Measurements from ENCODE around the gene TNFSF12. TPM values are rescaled to one million over a fixed set of nuclear protein-coding genes. Genes with fewer than 3 reads are reported as not detected.

Gene TNFSF12
- total and polyA plus RNA-seq, 3 donors from 2014 or later = 17.0 to 21.5 (median 20.6) TPM

- no peaks in the 10 kb centered on the region for H3K36me3 ChIP-seq (ENCODE audit: low read depth, missing control alignments)
- 77 to 80% methylated on average over 12 to 17 of the region's 17 CpGs for WGBS, 2 donors
- peaks cover 32% of the 10 kb centered on the region for H3K4me1 ChIP-seq
- TF ChIP-seq CTCF (IDR thresholded peaks at IDR 0.05) = no peak
- no peak overlapping the region for H3K4me3 ChIP-seq
- no peak overlapping the region for H3K27ac ChIP-seq
- intact Hi-C loops (cut with DNase I; ENCODE audit: low total_unique reads) = no loop called here
- no peaks in the 10 kb centered on the region for H3K9me3 ChIP-seq
- no peaks in the 10 kb centered on the region for H3K27me3 ChIP-seq
- no peak for DNase-seq
These were observed 28.7 kb downstream of the TNFSF12 start for GRCh38 chr17:7577327-7578199.

DNA sequence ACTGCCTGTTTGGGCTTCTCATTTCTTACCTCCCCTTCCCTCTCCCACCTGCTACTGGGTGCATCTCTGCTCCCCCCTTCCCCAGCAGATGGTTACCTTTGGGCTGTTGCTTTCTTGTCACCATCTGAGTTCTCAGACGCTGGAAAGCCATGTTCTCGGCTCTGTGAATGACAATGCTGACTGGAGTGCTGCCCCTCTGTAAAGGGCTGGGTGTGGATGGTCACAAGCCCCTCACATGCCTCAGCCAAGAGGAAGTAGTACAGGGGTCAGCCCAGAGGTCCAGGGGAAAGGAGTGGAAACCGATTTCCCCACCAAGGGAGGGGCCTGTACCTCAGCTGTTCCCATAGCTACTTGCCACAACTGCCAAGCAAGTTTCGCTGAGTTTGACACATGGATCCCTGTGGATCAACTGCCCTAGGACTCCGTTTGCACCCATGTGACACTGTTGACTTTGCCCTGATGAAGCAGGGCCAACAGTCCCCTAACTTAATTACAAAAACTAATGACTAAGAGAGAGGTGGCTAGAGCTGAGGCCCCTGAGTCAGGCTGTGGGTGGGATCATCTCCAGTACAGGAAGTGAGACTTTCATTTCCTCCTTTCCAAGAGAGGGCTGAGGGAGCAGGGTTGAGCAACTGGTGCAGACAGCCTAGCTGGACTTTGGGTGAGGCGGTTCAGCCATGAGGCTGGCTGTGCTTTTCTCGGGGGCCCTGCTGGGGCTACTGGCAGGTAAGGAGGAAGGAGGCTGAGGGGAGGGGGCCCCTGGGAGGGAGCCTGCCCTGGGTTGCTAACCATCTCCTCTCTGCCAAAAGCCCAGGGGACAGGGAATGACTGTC is 30.4 kb downstream of the TNFSF12 start, which contains the start of gene CD68:
CD68 (plus strand) TSS at position 638 of the 833 bp plus-strand sequence; CDS start at position 678, 40 bp downstream.
- Histone ChIP-seq H3K4me1 (peaks cover 35% of the 10 kb centered on the region), H3K9me3 (no peaks in the 10 kb centered on the region), H3K4me3 (peak within 1 kb of the TSS in 1 of 2 donors; percentile 13), H3K27ac (peak within 1 kb of the TSS; percentile 39 to 72), H3K36me3 (ENCODE audit: low read depth, missing control alignments) (no peaks in the 10 kb centered on the region), H3K27me3 (no peaks in the 10 kb centered on the region)
- 30 to 33% methylated on average over 7 of the region's 7 CpGs for WGBS, 2 donors
- TF ChIP-seq CTCF (IDR thresholded peaks at IDR 0.05) = no peak
- no peak for TF ChIP-seq POLR2A (IDR thresholded peaks at IDR 0.05)
- DNase-seq = peak; percentile 45
- intact Hi-C loops (cut with DNase I; ENCODE audit: low total_unique reads) = no loop called here

DNA sequence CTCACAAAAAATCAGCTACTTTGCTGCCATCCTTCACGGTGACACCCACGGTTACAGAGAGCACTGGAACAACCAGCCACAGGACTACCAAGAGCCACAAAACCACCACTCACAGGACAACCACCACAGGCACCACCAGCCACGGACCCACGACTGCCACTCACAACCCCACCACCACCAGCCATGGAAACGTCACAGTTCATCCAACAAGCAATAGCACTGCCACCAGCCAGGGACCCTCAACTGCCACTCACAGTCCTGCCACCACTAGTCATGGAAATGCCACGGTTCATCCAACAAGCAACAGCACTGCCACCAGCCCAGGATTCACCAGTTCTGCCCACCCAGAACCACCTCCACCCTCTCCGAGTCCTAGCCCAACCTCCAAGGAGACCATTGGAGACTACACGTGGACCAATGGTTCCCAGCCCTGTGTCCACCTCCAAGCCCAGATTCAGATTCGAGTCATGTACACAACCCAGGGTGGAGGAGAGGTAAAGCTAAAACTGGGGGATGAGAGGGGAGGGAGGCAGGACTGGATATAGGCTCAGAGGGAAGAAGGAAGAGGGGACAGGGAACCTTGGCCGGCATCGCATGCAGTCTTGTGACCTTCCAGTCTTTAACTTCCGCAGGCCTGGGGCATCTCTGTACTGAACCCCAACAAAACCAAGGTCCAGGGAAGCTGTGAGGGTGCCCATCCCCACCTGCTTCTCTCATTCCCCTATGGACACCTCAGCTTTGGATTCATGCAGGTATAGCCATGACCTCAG is 31.2 kb downstream of the TNFSF12 start:
- H3K9me3 ChIP-seq = no peaks in the 10 kb centered on the region
- TF ChIP-seq POLR2A (IDR thresholded peaks at IDR 0.05) (no peak), CTCF (IDR thresholded peaks at IDR 0.05) (no peak)
- no peaks in the 10 kb centered on the region for H3K36me3 ChIP-seq (ENCODE audit: low read depth, missing control alignments)
- H3K4me3 ChIP-seq = peak overlapping the region in 1 of 2 donors; percentile 13
- 75% methylated on average over 10 to 12 of the region's 12 CpGs for WGBS, 2 donors
- H3K4me1 ChIP-seq = peaks cover 36% of the 10 kb centered on the region
- H3K27ac ChIP-seq = peak overlapping the region; percentile 39 to 72
- intact Hi-C loops (cut with DNase I; ENCODE audit: low total_unique reads) = no loop called here
- no peaks in the 10 kb centered on the region for H3K27me3 ChIP-seq
- no peak for DNase-seq

- H3K4me3 ChIP-seq = no peak overlapping the region
- peaks cover 33% of the 10 kb centered on the region for H3K4me1 ChIP-seq
- H3K36me3 ChIP-seq (ENCODE audit: low read depth, missing control alignments) = no peaks in the 10 kb centered on the region
- intact Hi-C loops (cut with DNase I; ENCODE audit: low total_unique reads) = no loop called here
- TF ChIP-seq POLR2A (IDR thresholded peaks at IDR 0.05) = no peak
- TF ChIP-seq CTCF (IDR thresholded peaks at IDR 0.05) = no peak
- H3K27ac ChIP-seq = peak overlapping the region in 1 of 2 donors; percentile 61
- no peaks in the 10 kb centered on the region for H3K27me3 ChIP-seq
- H3K9me3 ChIP-seq = no peaks in the 10 kb centered on the region
- no peak for DNase-seq
- WGBS, 2 donors = 64 to 73% methylated on average over 23 of the region's 23 CpGs
These were observed 32.0 kb downstream of the TNFSF12 start for GRCh38 chr17:7580604-7581575.

Measured in testis (tissue), 3 donors.